Nephron progenitor cell (in vitro differentiated cells): ENCODE results near the gene NSUN4.
A peak's percentile ranks its signal among the peaks of the same experiment; 100 is the strongest.
"Not testable (repeated sequence)": the region's sequence is repeated elsewhere in the genome, so short reads cannot be mapped to it uniquely, and the experiment has no call there.

ENCODE experiments used
- DNase-seq: peaks from one replicate; pipeline ENCODE4 v3.0.0; 2021
- H3K27ac Mint-ChIP-seq: 2 replicates; pipeline ENCODE4 v1.8.0; 2021; ENCODE audit warnings: mild to moderate bottlenecking, moderate library complexity, mixed read lengths
- H3K27me3 Mint-ChIP-seq: 2 replicates; pipeline ENCODE4 v1.8.0; 2021; ENCODE audit warnings: mild to moderate bottlenecking, low read depth, mixed read lengths; ENCODE audit not compliant: poor library complexity
- H3K36me3 Mint-ChIP-seq: 2 replicates; pipeline ENCODE4 v1.8.0; 2021; ENCODE audit warnings: low read depth, mixed read lengths
- H3K4me1 Mint-ChIP-seq: 2 replicates; pipeline ENCODE4 v1.8.0; 2021; ENCODE audit warnings: mixed read lengths
- H3K4me3 Mint-ChIP-seq: 2 replicates; pipeline ENCODE4 v1.8.0; 2021; ENCODE audit warnings: mild to moderate bottlenecking, moderate library complexity, mixed read lengths
- H3K9me3 Mint-ChIP-seq: 2 replicates; pipeline ENCODE4 v1.8.0; 2021; ENCODE audit warnings: mild to moderate bottlenecking, moderate library complexity, mixed read lengths
- CTCF ChIP-seq: fragments of 200-600 bp; sonication (generic); IDR thresholded peaks from 2 replicates; pipeline ENCODE4 v1.5.0; 2021; ENCODE audit warnings: antibody characterized with exemption

Gene NSUN4

GRCh38 chr1:46309401-46310159 is 31.0 kb upstream of the NSUN4 start:
- peaks cover 73% of the 10 kb centered on the region for H3K36me3 Mint-ChIP-seq

DNA sequence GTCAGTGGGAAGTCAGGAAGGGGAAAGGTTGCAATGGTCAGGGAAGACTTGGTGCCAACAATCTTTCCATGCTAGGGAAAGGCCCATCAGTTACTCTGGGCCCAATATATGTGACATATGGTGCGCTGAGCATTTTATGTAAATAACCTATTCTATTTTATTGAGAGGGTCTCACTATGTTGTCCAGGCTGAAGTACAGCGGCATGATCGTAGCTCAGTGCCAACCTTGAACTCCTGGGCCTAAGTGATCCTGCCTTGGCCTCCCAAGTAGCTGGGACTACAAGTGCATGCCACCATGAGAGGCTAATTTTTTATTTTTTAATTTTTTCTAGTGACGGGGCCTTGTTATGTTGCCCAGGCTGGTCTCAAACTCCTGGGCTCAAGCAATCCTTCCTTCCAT is 30.3 kb upstream of the NSUN4 start:
- Mint-ChIP-seq H3K9me3 (no peaks in the 10 kb centered on the region), H3K27ac (no peak overlapping the region), H3K4me3 (no peak overlapping the region), H3K4me1 (peaks cover 18% of the 10 kb centered on the region), H3K27me3 (no peaks in the 10 kb centered on the region), H3K36me3 (peaks cover 77% of the 10 kb centered on the region)
- no peak for TF ChIP-seq CTCF
- no peak for DNase-seq

More at GRCh38 chr1:46309401-46310159, 31.0 kb upstream of the NSUN4 start:
- Mint-ChIP-seq H3K4me1 (peaks cover 25% of the 10 kb centered on the region), H3K27me3 (no peaks in the 10 kb centered on the region), H3K9me3 (no peaks in the 10 kb centered on the region), H3K27ac (peak overlapping the region; percentile 8), H3K4me3 (no peak overlapping the region)
- no peak for TF ChIP-seq CTCF
- DNase-seq, result no peak

DNA sequence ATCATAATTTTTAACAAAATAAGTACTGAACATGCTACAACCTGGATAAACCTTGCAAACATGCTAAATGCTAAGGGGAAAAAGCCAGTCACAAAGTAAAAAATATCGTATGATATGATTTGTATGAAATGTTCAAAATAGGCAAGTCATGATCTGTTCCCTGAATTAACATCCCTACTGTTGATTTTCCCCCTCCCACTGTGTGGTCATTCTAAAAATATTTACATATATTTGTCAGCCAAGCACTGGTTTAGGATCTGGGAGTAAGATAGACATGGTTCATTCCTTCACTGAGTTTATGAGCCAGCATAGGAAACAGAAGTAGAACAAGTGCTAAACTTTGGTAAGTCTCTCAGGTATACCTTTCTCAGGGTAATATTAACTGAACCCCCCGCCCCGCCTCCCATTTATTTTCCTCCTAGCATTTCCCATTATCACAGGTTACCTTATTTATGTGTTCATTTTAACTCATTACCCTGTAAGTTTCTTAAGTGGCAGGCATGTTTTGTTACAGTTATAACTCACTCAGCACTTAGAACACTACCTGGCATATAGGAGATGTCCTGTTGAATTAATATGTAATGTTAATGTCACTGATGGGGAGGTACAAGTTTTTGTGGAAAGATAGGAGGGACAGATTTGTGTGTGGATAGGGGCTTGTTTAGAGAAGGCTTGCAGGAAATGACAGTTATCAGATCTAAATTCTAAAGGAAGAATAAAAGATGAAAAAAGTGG is 24.8 kb upstream of the NSUN4 start:
- peaks cover 12% of the 10 kb centered on the region for H3K4me1 Mint-ChIP-seq
- no peaks in the 10 kb centered on the region for H3K27me3 Mint-ChIP-seq
- TF ChIP-seq CTCF, result no peak
- peak overlapping the region; percentile 45 for H3K27ac Mint-ChIP-seq
- no peak for DNase-seq
- peaks cover 63% of the 10 kb centered on the region for H3K36me3 Mint-ChIP-seq
- no peak overlapping the region for H3K4me3 Mint-ChIP-seq
- H3K9me3 Mint-ChIP-seq, result no peaks in the 10 kb centered on the region

GRCh38 chr1:46317323-46317722 is 23.3 kb upstream of the NSUN4 start:
- no peak for TF ChIP-seq CTCF
- Mint-ChIP-seq H3K27ac (no peak overlapping the region), H3K9me3 (peaks cover 12% of the 10 kb centered on the region), H3K4me1 (peaks cover 27% of the 10 kb centered on the region), H3K36me3 (peaks cover 59% of the 10 kb centered on the region), H3K27me3 (no peaks in the 10 kb centered on the region), H3K4me3 (no peak overlapping the region)
- no peak for DNase-seq

DNA sequence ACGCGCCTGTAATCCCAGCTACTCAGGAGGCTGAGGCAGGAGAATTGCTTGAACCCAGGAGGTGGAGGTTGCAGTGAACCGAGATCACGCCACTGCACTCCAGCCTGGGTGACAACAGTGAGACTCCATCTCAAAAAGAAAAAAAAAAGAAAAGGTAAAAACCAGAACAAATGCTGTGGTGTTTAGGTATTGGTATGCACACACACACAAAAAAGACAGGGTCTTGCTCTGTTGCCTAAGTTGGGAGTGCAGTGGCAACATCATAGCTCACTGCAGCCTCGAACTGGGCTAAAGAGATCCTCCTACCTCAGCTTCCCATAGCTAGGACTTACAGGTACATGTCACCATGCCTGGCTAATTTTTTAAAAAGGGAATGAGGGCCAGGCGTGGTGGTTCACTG is 21.3 kb upstream of the NSUN4 start:
- H3K27me3 Mint-ChIP-seq, DNase-seq, H3K27ac Mint-ChIP-seq, H3K4me3 Mint-ChIP-seq: not testable (repeated sequence)
- Mint-ChIP-seq H3K4me1 (peaks cover 27% of the 10 kb centered on the region), H3K36me3 (peaks cover 49% of the 10 kb centered on the region), H3K9me3 (peaks cover 28% of the 10 kb centered on the region)

- DNase-seq, result not testable (repeated sequence)
Measured at GRCh38 chr1:46319960-46320914, 20.4 kb upstream of the NSUN4 start.

DNA sequence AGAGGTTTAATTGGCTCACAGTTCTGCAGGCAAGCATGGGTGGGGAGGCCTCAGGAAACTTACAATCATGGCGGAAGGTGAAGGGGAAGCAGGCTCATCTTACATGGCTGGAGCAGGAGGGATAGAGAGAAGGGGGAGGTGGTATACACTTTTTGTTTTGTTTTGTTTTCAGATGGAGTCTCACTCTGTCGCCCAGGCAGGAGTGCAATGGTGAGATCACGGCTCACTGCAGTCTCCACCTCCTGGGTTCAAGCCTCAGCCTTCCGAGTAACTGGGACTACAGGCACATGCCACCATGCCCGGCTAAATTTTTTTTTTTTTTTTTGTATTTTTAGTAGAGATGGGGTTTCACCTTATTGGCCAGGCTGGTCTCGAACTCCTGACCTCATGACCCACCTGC is 18.4 kb upstream of the NSUN4 start:
- H3K27ac Mint-ChIP-seq, result not testable (repeated sequence)

More at GRCh38 chr1:46319960-46320914, 20.4 kb upstream of the NSUN4 start:
- Mint-ChIP-seq H3K36me3 (peaks cover 46% of the 10 kb centered on the region), H3K4me3 (peak overlapping the region; percentile 9), H3K27ac (peak overlapping the region; percentile 97), H3K4me1 (peaks cover 29% of the 10 kb centered on the region), H3K9me3 (peaks cover 36% of the 10 kb centered on the region)
- H3K27me3 Mint-ChIP-seq, result not testable (repeated sequence)

DNA sequence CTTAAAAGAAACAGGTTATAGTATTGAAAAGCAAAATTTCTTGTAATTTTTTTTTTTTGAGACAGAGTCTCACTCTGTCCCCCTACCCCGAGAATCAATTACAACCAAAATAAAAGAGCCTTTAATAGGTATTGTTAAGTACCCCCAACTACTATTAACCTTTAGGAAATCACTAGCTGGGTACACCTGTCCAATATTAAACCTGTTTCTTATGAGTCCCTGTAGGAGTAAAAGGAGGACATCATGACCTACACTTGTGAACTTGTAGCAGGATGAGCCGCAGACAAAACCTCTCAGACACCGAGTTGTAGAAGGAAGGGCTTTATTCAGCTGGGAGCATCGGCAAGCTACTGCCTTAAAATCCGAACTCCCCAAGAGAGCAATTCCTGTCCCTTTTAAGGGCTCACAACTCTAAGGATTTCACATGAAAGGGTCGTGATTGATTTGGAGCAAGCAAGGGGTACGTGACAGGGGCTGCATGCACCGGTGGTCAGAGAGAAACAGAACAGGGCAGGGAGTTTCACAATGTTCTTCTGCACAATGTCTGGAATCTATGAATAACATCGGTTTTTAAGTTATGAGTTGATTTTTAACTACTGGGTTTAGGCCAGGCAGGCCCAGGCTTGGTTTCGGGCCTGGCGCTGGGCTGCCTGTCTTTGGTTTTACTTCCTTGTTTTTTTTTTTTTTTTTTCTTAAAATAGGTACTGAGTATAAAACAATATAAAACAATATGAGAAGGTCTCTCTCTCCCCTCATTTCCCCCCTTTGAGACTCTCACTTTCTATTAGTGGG is 15.1 kb upstream of the NSUN4 start:
- H3K9me3 Mint-ChIP-seq, result peaks cover 49% of the 10 kb centered on the region
- not testable (repeated sequence) for DNase-seq, H3K27me3 Mint-ChIP-seq
- H3K36me3 Mint-ChIP-seq, result peaks cover 33% of the 10 kb centered on the region
- peaks cover 56% of the 10 kb centered on the region for H3K4me1 Mint-ChIP-seq
- H3K4me3 Mint-ChIP-seq, result peak overlapping the region; percentile 12
- peak overlapping the region; percentile 92 for H3K27ac Mint-ChIP-seq

More for the DNA sequence above, 18.4 kb upstream of the NSUN4 start:
- H3K9me3 Mint-ChIP-seq, result peaks cover 47% of the 10 kb centered on the region
- not testable (repeated sequence) for DNase-seq, H3K27me3 Mint-ChIP-seq
- peak overlapping the region; percentile 60 for H3K4me3 Mint-ChIP-seq
- H3K36me3 Mint-ChIP-seq, result peaks cover 43% of the 10 kb centered on the region
- H3K4me1 Mint-ChIP-seq, result peaks cover 43% of the 10 kb centered on the region

GRCh38 chr1:46328182-46328581 is 12.4 kb upstream of the NSUN4 start:
- not testable (repeated sequence) for H3K4me3 Mint-ChIP-seq, H3K27ac Mint-ChIP-seq, H3K27me3 Mint-ChIP-seq, DNase-seq
- Mint-ChIP-seq H3K9me3 (peaks cover 40% of the 10 kb centered on the region), H3K36me3 (peaks cover 26% of the 10 kb centered on the region), H3K4me1 (peaks cover 65% of the 10 kb centered on the region)
